DMS153 (cell line): ENCODE results near the gene AGXT.

Experiments used
- DNase-seq: peaks from one replicate; lab custom pipeline; 2025; lab: John Stamatoyannopoulos, UW

Gene AGXT

DNA sequence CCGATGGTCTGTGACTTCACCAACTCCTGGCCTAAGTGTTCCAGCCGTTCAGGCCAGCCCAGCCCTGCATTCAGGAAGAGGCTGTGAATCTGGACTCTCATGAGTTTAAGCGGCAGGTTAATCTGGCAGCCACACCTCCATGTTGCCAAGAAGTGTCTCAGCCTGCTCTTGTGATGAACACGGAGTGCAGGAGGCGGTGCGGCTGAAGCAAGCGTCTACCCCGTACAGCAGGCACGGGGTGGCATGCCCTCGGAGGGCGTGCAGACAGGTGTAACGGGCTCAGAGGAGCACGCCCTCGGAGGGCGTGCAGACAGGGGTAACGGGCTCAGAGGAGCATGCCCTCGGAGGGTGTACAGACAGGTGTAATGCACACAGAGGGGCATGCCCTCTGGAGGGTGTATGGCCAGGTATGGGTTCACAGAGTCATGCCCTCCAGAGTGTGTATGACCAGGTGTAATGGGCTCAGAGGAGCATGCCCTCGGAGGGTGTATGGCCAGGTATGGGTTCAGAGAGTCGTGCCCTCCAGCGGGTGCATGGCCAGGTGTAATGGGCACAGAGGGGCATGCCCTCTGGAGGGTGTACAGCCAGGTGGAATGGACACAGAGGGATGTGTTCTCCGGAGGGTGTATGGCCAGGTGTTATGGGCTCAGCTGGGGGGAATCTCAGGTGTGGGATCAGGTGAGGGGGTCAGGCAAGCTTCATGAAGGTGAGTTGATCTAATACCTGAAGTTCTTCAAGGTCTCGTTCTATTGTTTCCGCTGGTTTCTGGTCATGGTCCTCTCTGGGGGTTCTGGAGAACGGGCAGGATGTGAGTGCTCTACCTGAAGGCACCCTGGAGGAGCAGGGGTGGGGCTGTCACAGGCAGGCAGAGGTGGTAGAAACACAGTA is 60.1 kb downstream of the AGXT start:
- no peak for DNase-seq

- no peak for DNase-seq
Observed at GRCh38 chr2:240929364-240930095, 60.9 kb downstream of the AGXT start.
